ENCODE results near the gene LARGE2. TPM values are rescaled to one million over a fixed set of nuclear protein-coding genes. Genes with fewer than 3 reads are reported as not detected.

LARGE2 gene
- total RNA-seq, 2 experiments from 2014 or later = 2.7 to 3.5 TPM

GRCh38 chr11:45920531-45921477, 1.7 kb upstream of the LARGE2 start:
- peak in 2 of 14 experiments; percentile 2 to 19 for DNase-seq
- H3K9me3 ChIP-seq (ENCODE audit: control insufficient read depth in 1 of 2, insufficient read depth in 1 of 2, low read length in 2 of 2) = peaks cover 0 to 3% of the 10 kb centered on the region in 2 experiments
- POLR2A ChIA-PET = no interaction called here
- peaks cover 7% of the 10 kb centered on the region for H3K36me3 ChIP-seq (ENCODE audit: insufficient read depth, low read length)
- H3K4me3 Mint-ChIP-seq = peak overlapping the region; percentile 99
- no peak overlapping the region for H3K27ac ChIP-seq (ENCODE audit: low read depth in 1 of 2, low read length in 2 of 2)
- H3K27ac Mint-ChIP-seq = peak overlapping the region; percentile 63
- no peaks in the 10 kb centered on the region for H3K9me3 Mint-ChIP-seq
- TF ChIP-seq CTCF (IDR thresholded peaks at IDR 0.05) = no peak
- no peak overlapping the region for H3K4me3 ChIP-seq (ENCODE audit: low read length)
- H3K27me3 ChIP-seq (ENCODE audit: control insufficient read depth in 1 of 2, insufficient read depth in 2 of 2, low read length in 2 of 2) = peaks cover 4 to 6% of the 10 kb centered on the region in 2 experiments
- CTCF ChIA-PET = no interaction called here
- intact Hi-C loops (cut with DNase I, micrococcal nuclease) = no loop called here
- peaks cover 69% of the 10 kb centered on the region for H3K4me1 ChIP-seq (ENCODE audit: insufficient read depth, low read length)
- peaks cover 14% of the 10 kb centered on the region for H3K27me3 Mint-ChIP-seq
- H3K4me1 Mint-ChIP-seq (ENCODE audit: low read depth) = peaks cover 58% of the 10 kb centered on the region
- H3K36me3 Mint-ChIP-seq (ENCODE audit: low read depth) = peaks cover 16% of the 10 kb centered on the region
- ATAC-seq (ENCODE audit: poor library complexity) = no peak

- POLR2A ChIA-PET = no interaction called here
- Histone ChIP-seq H3K27ac (ENCODE audit: low read depth in 1 of 2, low read length in 2 of 2) (no peak overlapping the region), H3K4me3 (ENCODE audit: low read length) (peak overlapping the region; percentile 29), H3K9me3 (ENCODE audit: control insufficient read depth in 1 of 2, insufficient read depth in 1 of 2, low read length in 2 of 2) (peaks cover 0 to 3% of the 10 kb centered on the region in 2 experiments), H3K4me1 (ENCODE audit: insufficient read depth, low read length) (peaks cover 59% of the 10 kb centered on the region), H3K36me3 (ENCODE audit: insufficient read depth, low read length) (no peaks in the 10 kb centered on the region), H3K27me3 (ENCODE audit: control insufficient read depth in 1 of 2, insufficient read depth in 2 of 2, low read length in 2 of 2) (peaks cover 4 to 6% of the 10 kb centered on the region in 2 experiments)
- H3K4me1 Mint-ChIP-seq (ENCODE audit: low read depth) = peaks cover 50% of the 10 kb centered on the region
- peaks cover 9% of the 10 kb centered on the region for H3K36me3 Mint-ChIP-seq (ENCODE audit: low read depth)
- CTCF ChIA-PET = no interaction called here
- TF ChIP-seq CTCF (IDR thresholded peaks at IDR 0.05) = no peak
- H3K4me3 Mint-ChIP-seq = peak overlapping the region; percentile 99
- DNase-seq (peak in 2 of 14 experiments; percentile 22 to 49), ATAC-seq (ENCODE audit: poor library complexity) (no peak)
- peak overlapping the region; percentile 63 for H3K27ac Mint-ChIP-seq
- intact Hi-C loops (cut with DNase I, micrococcal nuclease) = no loop called here
- no peaks in the 10 kb centered on the region for H3K9me3 Mint-ChIP-seq
- H3K27me3 Mint-ChIP-seq = peaks cover 14% of the 10 kb centered on the region
Measured at GRCh38 chr11:45921561-45922424, 663 bp upstream of the LARGE2 start.

Data from CD4-positive, alpha-beta T cell (primary cell).